GM15510 (cell line): ENCODE measurements around the gene PGAP1.

Experiments used
- POLR2A ChIP-seq: IDR thresholded peaks from 3 replicates; pipeline ENCODE4 v1.6.1; 2011; ENCODE audit warnings: borderline replicate concordance; ENCODE audit not compliant: insufficient read length; ENCODE audit errors: extremely low read depth

PGAP1 gene

GRCh38 chr2:196804381-196804780, 122.1 kb downstream of the PGAP1 start:
- TF ChIP-seq POLR2A = no peak

GRCh38 chr2:196802401-196802800, 124.1 kb downstream of the PGAP1 start:
- TF ChIP-seq POLR2A = no peak

- TF ChIP-seq POLR2A = no peak
These were observed 124.7 kb downstream of the PGAP1 start for GRCh38 chr2:196801674-196802261.

- TF ChIP-seq POLR2A = no peak
These were observed 127.5 kb downstream of the PGAP1 start for GRCh38 chr2:196798980-196799379.

- TF ChIP-seq POLR2A = no peak
These were observed 133.6 kb downstream of the PGAP1 start for GRCh38 chr2:196792865-196793264.

GRCh38 chr2:196783431-196784094, 142.9 kb downstream of the PGAP1 start:
- no peak for TF ChIP-seq POLR2A
